Endothelial cell of hepatic sinusoid (primary cell): Measurements from ENCODE around the gene MCFD2.
"Not testable (repeated sequence)": the region's sequence is repeated elsewhere in the genome, so short reads cannot be mapped to it uniquely, and the experiment has no call there.

ENCODE experiments used
- in situ Hi-C: cut with HindIII; loops from 2 replicates; pipeline ENCODE4 v1.10.0; 2017; ENCODE audit warnings: low sequenced_read_pairs

Gene MCFD2

DNA sequence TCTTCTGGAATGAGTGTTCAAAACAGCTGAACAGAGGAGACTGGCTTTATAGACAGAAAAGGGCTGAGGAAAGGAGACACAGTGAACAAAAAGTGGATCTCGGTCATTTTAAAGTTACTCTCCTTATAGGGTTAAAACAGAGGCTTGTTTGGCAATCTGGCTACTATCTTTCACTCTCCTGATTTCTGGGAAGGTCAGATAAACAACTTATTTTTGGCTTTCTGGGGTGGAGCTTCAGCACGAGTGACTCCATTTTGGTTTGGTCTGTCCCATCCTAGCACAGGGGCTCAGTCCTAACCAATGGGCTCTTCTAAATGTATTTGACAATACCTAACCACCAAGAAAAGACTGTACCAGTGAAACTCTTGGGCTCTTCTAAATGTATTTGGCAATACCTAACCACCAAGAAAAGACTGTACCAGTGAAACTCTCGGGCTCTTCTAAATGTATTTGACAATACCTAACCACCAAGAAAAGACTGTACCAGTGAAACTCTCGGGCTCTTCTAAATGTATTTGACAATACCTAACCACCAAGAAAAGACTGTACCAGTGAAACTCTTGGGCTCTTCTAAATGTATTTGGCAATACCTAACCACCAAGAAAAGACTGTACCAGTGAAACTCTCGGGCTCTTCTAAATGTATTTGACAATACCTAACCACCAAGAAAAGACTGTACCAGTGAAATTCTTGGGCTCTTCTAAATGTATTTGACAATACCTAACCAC, 39.5 kb downstream of the MCFD2 start:
- in situ Hi-C loops: not testable (repeated sequence)

- in situ Hi-C loops: no loop called here
Measured at GRCh38 chr2:46875226-46875899, 40.2 kb downstream of the MCFD2 start.

- in situ Hi-C loops: no loop called here
Measured at GRCh38 chr2:46874236-46874929, 41.2 kb downstream of the MCFD2 start.

DNA sequence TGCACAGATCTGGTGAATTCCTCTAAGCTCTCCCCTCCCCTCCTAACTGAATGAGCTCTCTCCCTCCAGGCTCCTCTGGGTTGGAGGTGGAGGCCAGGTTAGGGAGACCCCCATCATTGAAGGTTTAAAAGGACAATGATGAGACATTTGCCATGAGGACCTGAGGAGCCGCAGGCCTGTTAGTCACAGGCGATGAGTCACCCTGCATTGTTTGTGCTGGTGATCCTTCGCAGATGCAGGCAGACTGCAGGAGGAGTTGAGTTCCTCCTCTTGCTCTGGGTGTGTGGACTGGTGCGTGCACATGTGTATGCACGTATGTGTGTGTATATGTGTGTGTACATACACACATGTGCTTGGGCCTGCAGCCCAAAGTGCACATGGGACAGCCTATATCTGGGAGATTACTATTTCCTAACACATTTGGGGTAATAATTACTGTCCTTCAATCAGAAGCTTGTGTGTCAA, 42.0 kb downstream of the MCFD2 start:
- in situ Hi-C loops: no loop called here

DNA sequence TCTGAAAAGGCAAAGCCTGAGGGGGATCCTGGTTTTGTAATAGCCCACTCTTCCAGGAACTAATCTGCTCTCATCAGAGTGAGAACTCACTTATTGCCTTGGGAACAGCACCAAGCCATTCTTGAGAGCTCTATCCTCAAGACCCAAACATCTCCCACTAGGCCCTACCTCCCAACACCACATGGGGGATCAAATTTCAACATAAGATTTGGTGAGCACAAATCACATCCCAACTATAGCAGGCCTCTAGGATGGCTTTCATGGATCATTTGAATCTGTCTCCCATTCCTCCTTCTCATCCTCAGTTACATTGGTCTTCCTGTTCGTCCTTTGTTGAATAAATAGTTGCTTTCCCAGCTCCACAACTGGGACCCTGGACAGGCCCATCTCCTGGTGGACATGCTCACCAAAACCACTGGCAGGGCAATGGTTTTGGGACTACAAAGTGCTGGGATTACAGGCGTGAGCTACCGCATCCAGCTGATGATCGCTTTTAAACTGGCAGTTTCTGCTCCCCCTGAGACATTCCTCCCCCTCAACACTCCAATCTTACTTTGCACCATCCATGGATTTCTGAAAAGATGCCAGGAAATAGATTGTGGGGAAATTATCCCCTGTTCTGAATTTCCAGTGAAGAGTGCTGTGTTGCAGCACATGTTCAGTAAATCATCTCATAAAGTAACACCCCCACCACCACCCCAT, 42.6 kb downstream of the MCFD2 start:
- in situ Hi-C loops: no loop called here

- in situ Hi-C loops: no loop called here
Measured at GRCh38 chr2:46871976-46872381, 43.6 kb downstream of the MCFD2 start.

DNA sequence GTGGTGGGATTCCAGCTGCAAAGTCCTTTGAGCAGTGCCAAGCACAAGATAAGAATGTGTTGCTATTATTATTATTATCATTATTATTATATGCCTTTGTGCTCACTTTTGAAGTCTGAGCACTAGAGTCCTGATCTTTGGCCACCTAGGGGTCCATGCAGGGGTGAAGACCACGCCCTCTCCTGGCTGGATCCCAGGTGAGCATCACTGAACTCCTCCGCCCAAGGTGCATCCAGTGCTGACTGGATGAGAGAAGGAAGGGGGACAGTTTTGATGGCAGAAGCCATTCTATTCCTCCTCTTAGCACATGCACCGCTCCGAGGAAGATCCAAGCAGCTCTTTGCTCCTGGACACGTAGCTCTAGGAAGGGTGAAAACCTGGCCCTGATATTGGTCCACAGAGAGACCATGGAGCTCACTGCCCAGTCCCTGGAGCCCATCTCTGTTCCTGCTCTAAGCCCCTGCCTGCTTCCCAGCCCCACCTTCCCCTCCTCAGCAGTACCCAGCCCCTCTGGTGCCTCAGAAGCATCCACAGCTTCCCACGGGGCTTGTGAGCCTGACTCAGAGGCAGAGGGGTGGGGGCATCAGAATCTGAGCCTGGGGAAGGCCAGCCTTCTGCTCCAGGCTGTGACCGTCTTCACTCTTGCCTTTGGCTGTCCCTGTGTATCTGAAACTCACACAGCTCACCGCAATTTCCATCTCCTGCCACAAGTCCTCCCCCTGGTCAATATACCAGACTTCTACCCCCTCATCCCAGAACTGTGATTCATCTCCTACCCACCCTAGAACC, 45.4 kb downstream of the MCFD2 start:
- in situ Hi-C loops: no loop called here

DNA sequence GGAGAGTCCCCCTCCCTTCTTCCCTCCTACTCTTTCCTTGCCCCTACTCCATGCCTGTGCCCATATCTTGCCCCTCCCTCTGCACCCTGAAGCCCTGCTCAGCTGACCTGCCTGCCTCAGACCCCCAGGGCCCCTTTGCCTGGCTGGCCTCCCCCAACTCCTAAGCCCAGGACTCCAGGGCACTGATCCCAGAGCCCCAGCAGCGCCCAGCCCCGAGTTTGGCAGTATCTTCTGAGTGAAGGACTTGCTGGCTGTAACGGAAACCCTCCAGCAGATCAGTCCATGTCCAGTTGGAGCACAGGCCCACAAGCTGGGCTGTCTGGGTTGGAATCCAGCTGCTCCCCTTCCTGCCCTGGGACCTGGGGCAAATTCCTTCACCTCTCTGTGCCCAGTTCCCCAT, 46.0 kb downstream of the MCFD2 start:
- in situ Hi-C loops: no loop called here

DNA sequence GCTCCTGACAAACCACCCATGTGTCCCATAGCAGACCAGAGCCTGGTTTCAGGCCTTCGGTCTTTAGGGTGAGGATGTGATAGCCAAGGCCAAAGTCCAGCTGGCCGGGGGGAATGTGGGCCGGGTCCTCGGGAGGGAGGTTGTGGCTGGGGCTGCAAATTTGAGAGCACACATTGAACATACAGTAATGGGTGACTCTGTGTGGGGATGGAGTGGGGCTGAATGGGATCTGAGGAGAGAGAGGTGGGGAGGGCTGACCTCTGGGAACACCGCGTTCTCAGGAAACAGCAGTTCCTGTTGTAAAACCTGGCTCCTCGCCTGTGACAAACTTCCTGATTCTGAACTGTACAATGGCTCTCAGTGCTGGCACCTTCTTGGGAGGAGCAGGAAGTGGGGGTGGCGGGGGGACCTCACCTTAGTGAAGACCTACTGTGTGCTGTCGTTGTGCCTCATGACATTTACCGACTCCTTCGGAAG, 48.8 kb downstream of the MCFD2 start:
- in situ Hi-C loops: no loop called here

- in situ Hi-C loops: no loop called here
Measured at GRCh38 chr2:46865181-46865970, 50.2 kb downstream of the MCFD2 start.

GRCh38 chr2:46863882-46864281, 51.7 kb downstream of the MCFD2 start:
- in situ Hi-C loops: loop anchor here (5.0 kb wide), 2 partner anchors 57 to 98 kb away; no protein-coding TSS in a partner anchor

DNA sequence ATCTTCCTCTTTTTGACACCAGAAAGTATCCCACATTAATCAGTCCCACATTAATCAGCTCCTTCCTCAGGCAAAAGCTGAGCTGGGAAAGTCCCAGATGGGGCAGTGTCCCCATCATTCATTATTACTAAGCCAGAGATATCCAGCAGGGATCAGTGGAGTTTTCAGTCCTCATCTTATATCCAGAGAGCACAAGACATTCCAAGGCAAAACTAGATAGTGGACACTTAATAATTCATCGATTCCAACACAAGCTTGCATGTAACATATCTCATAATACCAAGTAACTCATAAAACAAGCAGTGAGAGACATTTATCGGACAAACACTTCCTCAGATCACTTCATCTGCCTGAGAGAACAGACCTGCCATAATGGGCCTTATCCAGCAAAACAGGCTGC, 53.1 kb downstream of the MCFD2 start:
- in situ Hi-C loops: loop anchor here (5.0 kb wide), 2 partner anchors 55 to 100 kb away; no protein-coding TSS in a partner anchor

DNA sequence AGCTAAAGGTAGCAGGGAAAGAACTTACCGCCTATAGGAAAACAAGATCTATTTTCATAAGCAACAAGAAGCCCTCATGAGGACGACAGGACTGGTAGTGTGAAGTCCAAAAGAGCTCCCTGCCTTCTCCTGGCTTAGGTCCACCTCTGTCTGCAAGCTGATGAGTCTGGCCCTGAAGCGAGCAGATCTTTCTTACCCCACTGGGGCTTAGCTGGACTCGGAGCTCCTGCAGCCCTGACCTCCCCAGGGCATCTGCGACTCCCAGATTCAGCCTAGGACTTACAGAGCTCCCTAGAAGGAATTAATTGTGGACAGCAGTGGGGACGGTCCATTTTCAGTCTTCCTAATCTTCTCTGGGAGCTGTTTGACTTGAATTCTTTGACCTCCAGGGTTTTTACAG, 53.7 kb downstream of the MCFD2 start:
- in situ Hi-C loops: loop anchor here (5.0 kb wide), 2 partner anchors 55 to 100 kb away; no protein-coding TSS in a partner anchor

DNA sequence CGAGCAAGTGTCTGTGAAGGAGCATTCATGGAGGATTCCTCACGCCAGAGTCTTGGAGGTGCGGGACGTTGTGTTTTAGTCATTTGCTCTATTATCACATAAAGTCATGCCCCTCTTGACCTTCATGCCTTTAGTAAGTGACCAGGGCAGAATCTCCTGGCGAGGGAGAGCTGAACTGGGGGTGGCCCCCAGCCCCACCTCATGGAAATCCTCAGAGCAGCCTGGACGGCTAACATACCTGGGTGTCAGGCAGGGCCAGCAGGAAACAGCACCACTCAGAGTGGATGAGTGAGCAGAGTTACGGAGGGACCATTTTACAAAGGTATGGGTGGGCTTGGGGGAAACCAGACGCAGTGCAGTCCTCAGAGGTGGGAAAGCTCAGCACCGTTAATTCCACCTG, 56.1 kb downstream of the MCFD2 start:
- in situ Hi-C loops: no loop called here

GRCh38 chr2:46858702-46859090, 56.9 kb downstream of the MCFD2 start:
- in situ Hi-C loops: no loop called here

- in situ Hi-C loops: no loop called here
Measured at GRCh38 chr2:46857871-46858701, 57.5 kb downstream of the MCFD2 start.

- in situ Hi-C loops: no loop called here
Measured at GRCh38 chr2:46856336-46856735, 59.3 kb downstream of the MCFD2 start.

DNA sequence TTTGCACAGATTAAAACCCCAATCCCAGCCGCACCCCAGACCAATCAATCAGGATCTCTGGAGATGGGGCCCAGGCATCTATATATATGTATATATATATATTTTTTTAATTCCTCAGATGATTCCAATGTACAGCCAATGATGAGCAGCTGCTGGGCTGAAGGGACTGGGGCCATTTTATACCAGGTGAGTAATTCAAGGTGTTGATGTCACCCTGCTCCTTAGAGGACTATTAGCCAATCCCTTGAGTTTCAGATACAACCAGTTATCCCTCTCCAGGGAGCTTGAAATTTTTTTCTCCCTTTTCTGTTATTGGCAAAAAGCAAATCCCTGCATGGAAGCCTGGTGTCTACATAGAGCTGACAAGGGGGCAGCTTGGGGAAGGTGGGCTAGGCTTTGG, 59.8 kb downstream of the MCFD2 start:
- in situ Hi-C loops: no loop called here
